ENCODE data around the gene EFHC1.

DNA sequence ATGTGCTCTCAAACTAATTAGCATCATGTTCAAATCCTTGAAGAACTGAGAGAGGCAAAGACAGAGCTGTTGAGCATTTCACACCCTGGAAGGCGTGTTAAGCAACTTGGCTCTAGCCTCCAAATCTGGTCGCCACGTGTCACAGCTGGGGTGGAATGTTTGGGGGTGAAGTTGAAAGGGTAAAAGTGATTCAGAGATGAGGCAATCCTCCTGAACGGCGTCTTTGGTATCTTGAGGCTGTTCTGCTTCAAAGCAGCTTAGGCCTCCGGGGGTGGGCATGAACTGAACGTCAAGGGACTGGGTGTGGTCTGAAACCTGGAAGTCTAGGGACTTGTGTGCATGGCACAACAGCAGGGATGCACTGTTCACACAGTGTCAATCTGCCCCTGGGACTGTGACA lies 94.4 kb downstream of the EFHC1 start:
- TF ChIP-seq CTCF (IDR thresholded peaks at IDR 0.05) (no peak), POLR2A (IDR thresholded peaks at IDR 0.05) (no peak)
